DMS114 treated with DMSO at 0.1 percent for 48 hours (cell line): ENCODE results near the gene OPCML.

Source experiments
- DNase-seq: peaks from one replicate; lab custom pipeline; 2025; ENCODE audit not compliant: unreplicated experiment; lab: John Stamatoyannopoulos, UW

OPCML gene

GRCh38 chr11:133503776-133504175 is 28.5 kb downstream of the OPCML start:
- DNase-seq: no peak

GRCh38 chr11:133503236-133503635 is 29.1 kb downstream of the OPCML start:
- DNase-seq: no peak

- no peak for DNase-seq
These were observed 30.4 kb downstream of the OPCML start for GRCh38 chr11:133501643-133502539.

- no peak for DNase-seq
These were observed 31.4 kb downstream of the OPCML start for GRCh38 chr11:133500936-133501335.

GRCh38 chr11:133500435-133500834 is 31.9 kb downstream of the OPCML start:
- DNase-seq: no peak

- DNase-seq: no peak
These were observed 33.3 kb downstream of the OPCML start for GRCh38 chr11:133498969-133499368.

GRCh38 chr11:133497477-133498140 is 34.7 kb downstream of the OPCML start:
- no peak for DNase-seq

GRCh38 chr11:133492895-133493294 is 39.4 kb downstream of the OPCML start:
- no peak for DNase-seq

- no peak for DNase-seq
These were observed 40.5 kb downstream of the OPCML start for GRCh38 chr11:133491680-133492383.

- DNase-seq: no peak
These were observed 51.6 kb downstream of the OPCML start for GRCh38 chr11:133480722-133481121.

- no peak for DNase-seq
These were observed 53.1 kb downstream of the OPCML start for GRCh38 chr11:133479209-133479608.

GRCh38 chr11:133477251-133477625 is 55.1 kb downstream of the OPCML start:
- DNase-seq: no peak

- no peak for DNase-seq
These were observed 55.6 kb downstream of the OPCML start for GRCh38 chr11:133476570-133477250.

- no peak for DNase-seq
These were observed 57.8 kb downstream of the OPCML start for GRCh38 chr11:133474461-133474860.

- DNase-seq: no peak
These were observed 64.6 kb downstream of the OPCML start for GRCh38 chr11:133467686-133468085.

- DNase-seq: no peak
These were observed 89.0 kb downstream of the OPCML start for GRCh38 chr11:133443206-133443747.

- no peak for DNase-seq
These were observed 90.2 kb downstream of the OPCML start for GRCh38 chr11:133441964-133442660.

GRCh38 chr11:133425992-133426391 is 106.3 kb downstream of the OPCML start:
- DNase-seq: no peak

GRCh38 chr11:133425245-133425644 is 107.1 kb downstream of the OPCML start:
- DNase-seq: no peak

GRCh38 chr11:133418218-133418617 is 114.1 kb downstream of the OPCML start:
- DNase-seq: no peak
